HG03442 (cell line): ENCODE measurements around the gene TP53TG3E.
"Not testable (repeated sequence)": the region's sequence is repeated elsewhere in the genome, so short reads cannot be mapped to it uniquely, and the experiment has no call there.

ENCODE experiments used
- ATAC-seq: cut with Tn5 transposase; IDR thresholded peaks from one replicate; pipeline ENCODE4 v1.9.1; 2021; ENCODE audit warnings: mild to moderate bottlenecking, moderate library complexity; ENCODE audit not compliant: unreplicated experiment

The TP53TG3E gene

GRCh38 chr16:33304006-33304405 is at the start of gene TP53TG3E:
TSS of gene TP53TG3E (plus strand) at chr16:33304306. CDS start at chr16:33304374, 68 bp downstream.
- not testable (repeated sequence) for ATAC-seq

- ATAC-seq: not testable (repeated sequence)
Observed at GRCh38 chr16:33336226-33337012, 32.3 kb downstream of the TP53TG3E start.

GRCh38 chr16:33337627-33338542 is 33.8 kb downstream of the TP53TG3E start:
- ATAC-seq: not testable (repeated sequence)

- ATAC-seq: not testable (repeated sequence)
Observed at GRCh38 chr16:33338543-33338951, 34.4 kb downstream of the TP53TG3E start.

GRCh38 chr16:33339093-33340061 is 35.3 kb downstream of the TP53TG3E start:
- ATAC-seq: not testable (repeated sequence)
